ENCODE measurements around the gene CFAP251. TPM values are rescaled to one million over a fixed set of nuclear protein-coding genes. Genes with fewer than 3 reads are reported as not detected.

CFAP251 gene
- polyA plus RNA-seq, 3 donors: 7.8 to 16.1 (median 15.4) TPM

GRCh38 chr12:122050706-122051105 is 132.3 kb downstream of the CFAP251 start:
- no peak for DNase-seq

- DNase-seq: no peak
Measured at GRCh38 chr12:122051231-122051876, 133.0 kb downstream of the CFAP251 start.

DNA sequence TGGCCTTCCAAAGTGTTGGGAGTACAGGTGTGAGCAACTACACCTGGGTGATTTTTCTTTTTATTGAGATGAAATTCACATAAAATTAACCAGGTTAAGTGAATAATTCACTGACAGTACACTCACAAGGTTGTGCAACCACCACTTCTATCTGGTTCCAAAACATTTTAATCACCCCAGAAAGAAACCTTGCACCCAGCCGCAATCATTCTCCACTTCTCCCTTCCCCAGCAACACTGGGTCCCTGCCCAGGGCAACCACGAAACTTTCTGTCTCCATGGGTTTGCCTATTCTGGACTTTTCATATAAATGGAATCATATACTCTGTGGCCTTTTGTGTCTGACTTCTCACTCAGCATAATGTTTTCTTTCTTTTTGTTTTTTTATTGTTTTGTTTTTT is 133.9 kb downstream of the CFAP251 start:
- DNase-seq: no peak

Other genes starting within 250 kb of the CFAP251 start
- 1 to 10 TPM; 1.8 to 2.5 (median 1.9) TPM for gene MORN3, start 248.9 kb upstream of the CFAP251 start, polyA plus RNA-seq (ENCODE audit: insufficient read length in 3 of 3)
- 10 to 100 TPM; 10.4 to 16.8 (median 15.7) TPM for gene TMEM120B, start 205.8 kb upstream of the CFAP251 start, polyA plus RNA-seq (ENCODE audit: insufficient read length in 3 of 3)
- gene RHOF, start 124.9 kb upstream of the CFAP251 start, polyA plus RNA-seq (ENCODE audit: insufficient read length in 3 of 3): 10 to 100 TPM; 12.3 to 13.2 (median 12.9) TPM
- 10 to 100 TPM; 16.6 to 20.5 (median 17.9) TPM for gene SETD1B, start 114.6 kb upstream of the CFAP251 start, polyA plus RNA-seq (ENCODE audit: insufficient read length in 3 of 3)
- 1 to 10 TPM; 3.2 to 5.0 (median 4.4) TPM for gene HPD, start 59.7 kb upstream of the CFAP251 start, polyA plus RNA-seq (ENCODE audit: insufficient read length in 3 of 3)
- gene PSMD9, start 29.8 kb upstream of the CFAP251 start, polyA plus RNA-seq (ENCODE audit: insufficient read length in 3 of 3): 10 to 100 TPM; 48.3 to 60.2 (median 57.2) TPM
- 10 to 100 TPM; 39.8 to 45.1 (median 40.7) TPM for gene BCL7A, start 103.3 kb downstream of the CFAP251 start, polyA plus RNA-seq (ENCODE audit: insufficient read length in 3 of 3)
- 10 to 100 TPM; 32.7 to 52.6 (median 46.4) TPM for gene MLXIP, start 160.2 kb downstream of the CFAP251 start, polyA plus RNA-seq (ENCODE audit: insufficient read length in 3 of 3)

All from renal pelvis (tissue), 4 donors.